Esophagus squamous epithelium (tissue), 5 donors: Measurements from ENCODE around the gene ZNF639. TPM values are rescaled to one million over a fixed set of nuclear protein-coding genes. Genes with fewer than 3 reads are reported as not detected.
"Not testable (repeated sequence)": the region's sequence is repeated elsewhere in the genome, so short reads cannot be mapped to it uniquely, and the experiment has no call there.

Experiments
- DNase-seq: peaks from one replicate; lab custom pipeline; 2025; lab: John Stamatoyannopoulos, UW
- H3K27ac ChIP-seq, 4 donors: fragments of 200-600 bp; sonication (generic); one replicate each; pipeline ENCODE4 v1.5.1; 2016 to 2019; ENCODE audit warnings: mild to moderate bottlenecking in 1 of 4
- H3K27me3 ChIP-seq, 4 donors: fragments of 200-600 bp; sonication (generic); 1 replicate in 3 of 4; 2 replicates in 1 of 4; pipeline versions ENCODE4 v1.5.1 to v1.6.0; 2017 to 2021; ENCODE audit warnings: antibody characterized with exemption in 1 of 4
- H3K36me3 ChIP-seq, 3 donors: fragments of 200-600 bp; sonication (generic); one replicate each; pipeline ENCODE4 v1.5.1; 2016 to 2019
- H3K4me1 ChIP-seq, 3 donors: fragments of 200-600 bp; sonication (generic); one replicate each; pipeline ENCODE4 v1.5.1; 2017 to 2019
- H3K4me3 ChIP-seq, 4 donors: fragments of 200-600 bp; sonication (generic); 1 replicate in 3 of 4; 2 replicates in 1 of 4; pipeline ENCODE4 v1.5.1; 2016 to 2019; ENCODE audit warnings: mild to moderate bottlenecking in 2 of 4, moderate library complexity in 1 of 4
- H3K9me3 ChIP-seq, 3 donors: fragments of 200-600 bp; sonication (generic); one replicate each; pipeline ENCODE4 v1.5.1; 2016 to 2019
- POLR2A ChIP-seq, 4 donors: fragments of 450-650 bp; IDR thresholded peaks; one replicate each; pipeline ENCODE4 v1.6.1; 2017; ENCODE audit warnings: antibody characterized with exemption in 4 of 4, mild to moderate bottlenecking in 4 of 4, moderate library complexity in 3 of 4
- WGBS, 2 donors: methylation state at CpG; one replicate each; pipeline ENCODE4 v1.1.5; 2018; 5-methylcytosine and 5-hydroxymethylcytosine counted together
- intact Hi-C: fragments of 100-400 bp; cut with DNase I; formaldehyde crosslinking; loops from one replicate; pipeline ENCODE4 v1.15.0; 2022
- total RNA-seq, 4 donors: library from RNA; depleted of rRNA; stranded (reverse); fragments of >200 nt; gene quantifications; one replicate each; pipeline ENCODE4 v1.1.0, GENCODE V29; 2016
- TF ChIP-seq, protein P1 (sequence below), 6 experiments: fragments of 450-650 bp in 4 of 6; fragments of 200-600 bp in 2 of 6; sonication (generic) in 2 of 6; IDR thresholded peaks; one replicate each; pipeline ENCODE4 v1.5.1; 2016 to 2019; ENCODE audit warnings: antibody characterized with exemption in 6 of 6, mild to moderate bottlenecking in 4 of 6, moderate library complexity in 4 of 6
- donor health status: DM: yes; HTN: yes; CAD: no.

The ZNF639 gene
- total RNA-seq, 4 donors from 2014 or later, result 10.0 to 43.6 (median 33.9) TPM

DNA sequence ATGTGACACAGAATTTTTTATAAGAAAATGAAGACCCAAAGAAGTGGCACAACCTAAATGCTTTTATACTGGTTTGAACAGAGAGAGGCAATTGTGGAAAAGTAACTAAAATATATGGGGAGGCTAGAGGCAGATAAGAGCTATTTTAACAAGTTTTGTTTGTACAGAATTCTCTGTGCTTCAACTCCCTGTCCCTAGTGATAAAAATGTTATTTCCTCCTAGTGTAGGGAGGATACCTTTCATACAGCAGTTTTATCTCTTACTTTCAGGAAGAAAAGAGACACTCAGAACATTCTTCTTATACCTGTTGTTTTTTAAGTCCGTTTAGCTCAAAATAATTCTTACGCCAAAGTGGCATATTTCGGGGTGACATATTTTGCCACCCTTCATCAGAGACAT, 21.2 kb upstream of the ZNF639 start:
- WGBS, 2 donors, result 60 to 93% methylated on average over 2 to 3 of the region's 3 CpGs
- Histone ChIP-seq H3K36me3 (no peaks in the 10 kb centered on the region), H3K4me3 (no peak overlapping the region), H3K4me1 (no peaks in the 10 kb centered on the region), H3K27ac (no peak overlapping the region), H3K27me3 (no peaks in the 10 kb centered on the region), H3K9me3 (no peaks in the 10 kb centered on the region)
- intact Hi-C loops, result no loop called here
- no peak for DNase-seq
- TF ChIP-seq POLR2A (IDR thresholded peaks at IDR 0.05), result no peak
- TF ChIP-seq, protein P1, sequence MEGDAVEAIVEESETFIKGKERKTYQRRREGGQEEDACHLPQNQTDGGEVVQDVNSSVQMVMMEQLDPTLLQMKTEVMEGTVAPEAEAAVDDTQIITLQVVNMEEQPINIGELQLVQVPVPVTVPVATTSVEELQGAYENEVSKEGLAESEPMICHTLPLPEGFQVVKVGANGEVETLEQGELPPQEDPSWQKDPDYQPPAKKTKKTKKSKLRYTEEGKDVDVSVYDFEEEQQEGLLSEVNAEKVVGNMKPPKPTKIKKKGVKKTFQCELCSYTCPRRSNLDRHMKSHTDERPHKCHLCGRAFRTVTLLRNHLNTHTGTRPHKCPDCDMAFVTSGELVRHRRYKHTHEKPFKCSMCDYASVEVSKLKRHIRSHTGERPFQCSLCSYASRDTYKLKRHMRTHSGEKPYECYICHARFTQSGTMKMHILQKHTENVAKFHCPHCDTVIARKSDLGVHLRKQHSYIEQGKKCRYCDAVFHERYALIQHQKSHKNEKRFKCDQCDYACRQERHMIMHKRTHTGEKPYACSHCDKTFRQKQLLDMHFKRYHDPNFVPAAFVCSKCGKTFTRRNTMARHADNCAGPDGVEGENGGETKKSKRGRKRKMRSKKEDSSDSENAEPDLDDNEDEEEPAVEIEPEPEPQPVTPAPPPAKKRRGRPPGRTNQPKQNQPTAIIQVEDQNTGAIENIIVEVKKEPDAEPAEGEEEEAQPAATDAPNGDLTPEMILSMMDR (IDR thresholded peaks at IDR 0.05), result no peak

DNA sequence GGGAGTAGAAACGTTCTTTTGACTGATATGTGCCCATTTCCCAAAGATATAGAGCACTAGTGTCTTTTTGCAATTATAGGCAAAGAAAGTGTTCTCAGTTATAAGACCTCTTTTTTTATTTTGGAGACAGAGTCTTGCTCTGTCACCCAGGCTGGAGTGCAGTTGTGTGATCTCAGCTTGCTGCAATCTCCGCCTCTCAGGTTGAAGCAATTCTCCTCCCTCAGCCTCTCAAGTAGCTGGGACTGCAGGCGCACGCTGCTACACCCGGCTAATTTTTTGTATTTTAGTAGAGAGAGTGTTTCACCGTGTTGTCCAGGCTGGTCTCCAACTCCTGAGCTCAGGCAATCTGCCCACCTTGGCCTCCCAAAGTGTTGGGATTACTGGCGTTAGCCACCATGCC, 20.7 kb upstream of the ZNF639 start:
- Histone ChIP-seq H3K36me3 (no peaks in the 10 kb centered on the region), H3K9me3 (no peaks in the 10 kb centered on the region), H3K4me3 (no peak overlapping the region), H3K27ac (no peak overlapping the region), H3K4me1 (no peaks in the 10 kb centered on the region), H3K27me3 (no peaks in the 10 kb centered on the region)
- DNase-seq, result no peak
- intact Hi-C loops, result no loop called here
- TF ChIP-seq, protein P1 (IDR thresholded peaks at IDR 0.05), result no peak
- no peak for TF ChIP-seq POLR2A (IDR thresholded peaks at IDR 0.05)
- 85 to 90% methylated on average over 7 of the region's 7 CpGs for WGBS, 2 donors

DNA sequence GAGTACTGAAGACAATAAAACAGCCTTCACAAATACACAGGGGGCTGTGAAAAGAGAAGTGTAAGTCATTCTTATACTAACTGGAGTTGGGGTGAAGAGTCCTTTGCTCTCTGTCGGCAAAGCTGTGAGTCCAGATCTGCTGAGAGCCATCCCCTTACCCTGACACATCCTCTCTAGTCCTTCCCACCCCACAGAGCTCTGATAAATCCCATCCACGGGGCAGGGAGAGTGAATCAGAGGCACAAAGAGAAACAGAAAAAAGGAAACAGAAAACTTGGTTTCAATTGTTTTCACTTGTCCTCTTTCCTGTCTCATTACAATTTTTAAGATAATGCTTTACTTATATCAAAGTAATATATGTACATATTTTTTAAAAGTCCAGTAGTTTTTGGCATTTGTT, 18.2 kb upstream of the ZNF639 start:
- Histone ChIP-seq H3K4me3 (no peak overlapping the region), H3K4me1 (no peaks in the 10 kb centered on the region), H3K27ac (no peak overlapping the region), H3K36me3 (no peaks in the 10 kb centered on the region), H3K27me3 (no peaks in the 10 kb centered on the region), H3K9me3 (no peaks in the 10 kb centered on the region)
- intact Hi-C loops, result no loop called here
- WGBS, 2 donors, result 15 to 19% methylated on average over 2 of the region's 2 CpGs
- no peak for DNase-seq
- TF ChIP-seq, protein P1 (IDR thresholded peaks at IDR 0.05), result no peak
- TF ChIP-seq POLR2A (IDR thresholded peaks at IDR 0.05), result no peak

DNA sequence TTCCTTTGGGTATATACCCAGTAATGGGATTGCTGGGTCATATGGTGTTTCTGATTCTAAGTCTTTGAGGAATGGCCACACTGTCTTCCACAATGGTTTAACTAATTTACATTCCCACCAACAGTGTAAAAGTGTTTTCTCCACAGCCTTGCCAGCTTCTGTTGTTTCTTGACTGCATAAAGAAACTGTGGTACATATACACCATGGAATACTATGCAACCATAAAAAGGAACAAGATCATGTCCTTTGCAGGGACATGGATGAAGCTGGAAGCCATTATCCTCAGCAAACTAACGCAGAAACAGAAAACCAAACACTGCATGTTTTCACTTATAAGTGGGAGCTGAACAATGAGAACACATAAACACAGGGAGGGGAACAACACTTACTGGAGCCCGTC, 15.5 kb upstream of the ZNF639 start:
- H3K27ac ChIP-seq, intact Hi-C loops: not testable (repeated sequence)
- 44 to 78% methylated on average over 2 of the region's 2 CpGs for WGBS, 2 donors

DNA sequence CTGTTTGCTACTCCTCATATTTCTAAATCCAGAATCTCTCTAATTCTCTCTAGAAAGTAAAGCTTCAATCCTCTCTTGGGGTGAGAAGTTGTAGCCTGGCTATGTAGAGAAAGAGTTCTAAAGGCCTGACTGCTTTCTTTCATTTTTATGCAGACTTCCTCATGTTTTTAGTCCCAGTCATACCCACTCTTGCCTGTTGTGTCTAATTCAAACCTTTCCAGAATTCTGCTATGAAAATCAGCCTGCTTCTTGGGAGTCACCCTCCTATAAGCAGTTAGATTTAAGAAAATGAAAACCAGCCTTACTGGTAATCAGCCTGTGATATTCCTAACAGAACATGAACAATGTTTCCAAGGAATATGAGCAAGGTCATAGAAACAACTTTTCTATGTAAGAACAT, 14.8 kb upstream of the ZNF639 start:
- no peaks in the 10 kb centered on the region for H3K36me3 ChIP-seq
- H3K27me3 ChIP-seq, result no peaks in the 10 kb centered on the region
- H3K9me3 ChIP-seq, result no peaks in the 10 kb centered on the region
- TF ChIP-seq, protein P1 (IDR thresholded peaks at IDR 0.05), result no peak
- no peak for TF ChIP-seq POLR2A (IDR thresholded peaks at IDR 0.05)
- no peak overlapping the region for H3K4me3 ChIP-seq
- intact Hi-C loops, result no loop called here
- no peaks in the 10 kb centered on the region for H3K4me1 ChIP-seq
- no peak overlapping the region for H3K27ac ChIP-seq
- no peak for DNase-seq

More for the DNA sequence above, 15.5 kb upstream of the ZNF639 start:
- not testable (repeated sequence) for H3K4me3 ChIP-seq, H3K36me3 ChIP-seq, H3K4me1 ChIP-seq, H3K9me3 ChIP-seq, H3K27me3 ChIP-seq, DNase-seq
